ENCODE data around the gene MRFAP1L1.
"Not testable (repeated sequence)": the region's sequence is repeated elsewhere in the genome, so short reads cannot be mapped to it uniquely, and the experiment has no call there.

The MRFAP1L1 gene

GRCh38 chr4:6709230-6710114 is at the start of gene MRFAP1L1:
Gene MRFAP1L1, minus strand, starts transcription at chr4:6709865. Its CDS starts 236 bp downstream, at chr4:6709629.
- in situ Hi-C loops (cut with MboI; ENCODE audit: low pct_unique_long_range_greater_than_20kb, low sequenced_read_pairs, unreplicated experiment), result loop anchor here (10.0 kb wide), 1 partner anchor 365 kb away; no protein-coding TSS in a partner anchor
- TF ChIP-seq CTCF (IDR thresholded peaks at IDR 0.05; ENCODE audit: extremely low read depth, insufficient read depth, missing control alignments), result no peak

GRCh38 chr4:6758728-6759127 is 49.1 kb upstream of the MRFAP1L1 start:
- in situ Hi-C loops (cut with MboI; ENCODE audit: low pct_unique_long_range_greater_than_20kb, low sequenced_read_pairs, unreplicated experiment), result no loop called here
- no peak for DNase-seq (ENCODE audit: low spot score)
- TF ChIP-seq CTCF (IDR thresholded peaks at IDR 0.05; ENCODE audit: extremely low read depth, insufficient read depth, missing control alignments), result no peak

More at GRCh38 chr4:6709230-6710114, at the start of gene MRFAP1L1:
- DNase-seq (ENCODE audit: low spot score), result peak; percentile 92

GRCh38 chr4:6756345-6756744 is 46.7 kb upstream of the MRFAP1L1 start:
- DNase-seq (ENCODE audit: low spot score); in situ Hi-C loops (cut with MboI; ENCODE audit: low pct_unique_long_range_greater_than_20kb, low sequenced_read_pairs, unreplicated experiment): not testable (repeated sequence)

- no peak for DNase-seq (ENCODE audit: low spot score)
- in situ Hi-C loops (cut with MboI; ENCODE audit: low pct_unique_long_range_greater_than_20kb, low sequenced_read_pairs, unreplicated experiment), result no loop called here
- no peak for TF ChIP-seq CTCF (IDR thresholded peaks at IDR 0.05; ENCODE audit: extremely low read depth, insufficient read depth, missing control alignments)
Measured at GRCh38 chr4:6755088-6755753, 45.6 kb upstream of the MRFAP1L1 start.

DNA sequence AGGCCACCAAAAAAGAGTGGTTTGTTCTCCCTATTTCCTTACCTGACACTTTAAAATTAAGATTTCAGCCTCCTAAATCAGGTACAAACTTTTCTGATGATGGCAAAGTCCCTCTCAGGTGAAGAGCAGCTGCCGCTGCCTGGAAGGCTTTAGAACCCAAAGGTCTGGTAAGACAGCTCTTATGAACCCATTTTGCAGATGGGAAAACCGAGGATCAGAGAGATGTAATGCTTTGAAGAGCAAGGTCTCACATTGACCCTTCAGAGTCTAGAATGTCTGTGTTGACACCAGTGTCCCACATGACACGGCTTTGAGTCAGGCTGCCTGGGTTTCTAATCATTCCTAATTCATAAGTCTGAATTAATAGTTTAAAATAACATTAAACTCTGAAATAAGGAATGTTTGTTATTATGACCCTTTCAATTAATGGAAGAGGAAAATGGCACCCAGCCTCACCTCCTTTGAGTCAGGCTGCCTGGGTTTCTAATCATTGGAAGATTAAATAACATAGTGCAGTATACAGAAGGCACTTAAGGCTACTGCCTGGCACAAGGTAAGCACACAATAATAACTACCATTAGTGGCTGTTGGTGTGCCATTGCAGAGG is 44.9 kb upstream of the MRFAP1L1 start:
- in situ Hi-C loops (cut with MboI; ENCODE audit: low pct_unique_long_range_greater_than_20kb, low sequenced_read_pairs, unreplicated experiment), result no loop called here
- no peak for TF ChIP-seq CTCF (IDR thresholded peaks at IDR 0.05; ENCODE audit: extremely low read depth, insufficient read depth, missing control alignments)
- no peak for DNase-seq (ENCODE audit: low spot score)

- no peak for TF ChIP-seq CTCF (IDR thresholded peaks at IDR 0.05; ENCODE audit: extremely low read depth, insufficient read depth, missing control alignments)
- in situ Hi-C loops (cut with MboI; ENCODE audit: low pct_unique_long_range_greater_than_20kb, low sequenced_read_pairs, unreplicated experiment), result no loop called here
- no peak for DNase-seq (ENCODE audit: low spot score)
Measured at GRCh38 chr4:6753891-6754290, 44.2 kb upstream of the MRFAP1L1 start.
